ENCODE results near the gene RAF1. TPM values are rescaled to one million over a fixed set of nuclear protein-coding genes. Genes with fewer than 3 reads are reported as not detected.

RAF1 gene
- total and polyA plus RNA-seq, 9 of the 15 experiments (the other 6 are each of a cell fraction or from before 2014, with no cell fraction given), result 28.0 to 183 (median 85.6) TPM

- TF ChIP-seq MIER1 (IDR thresholded peaks at IDR 0.05; ENCODE audit: low read depth) (no peak), ZNF57 (CRISPR knock-in tag; IDR thresholded peaks at IDR 0.05) (no peak), PHF20 (IDR thresholded peaks at IDR 0.05; ENCODE audit: partially characterized antibody) (no peak), ZNF232 (CRISPR knock-in tag; IDR thresholded peaks at IDR 0.05) (no peak), KDM5B (IDR thresholded peaks at IDR 0.05; ENCODE audit: insufficient replicate concordance, low read depth, low read length) (peak; percentile 46), JUND (IDR thresholded peaks at IDR 0.05; ENCODE audit: borderline replicate concordance, low read depth, low read length) (no peak), JUND (tag; IDR thresholded peaks at IDR 0.05; ENCODE audit: borderline replicate concordance, low read depth, low read length) (no peak), NRF1 (conservative IDR thresholded peaks at IDR 0.05 in 1 of 2, IDR thresholded peaks at IDR 0.05 in 1 of 2) (peak; percentile 42 to 44; a peak in 3 of 4 replicates), DNMT1 (IDR thresholded peaks at IDR 0.05) (no peak), ZBTB7A (IDR thresholded peaks at IDR 0.05; ENCODE audit: borderline replicate concordance, control insufficient read depth, low read depth, low read length) (peak; percentile 61; the same call in 1 of the 2 replicates), ZBTB26 (CRISPR knock-in tag; IDR thresholded peaks at IDR 0.05) (no peak), FOXO4 (CRISPR knock-in tag; IDR thresholded peaks at IDR 0.05) (no peak), DDX20 (tag; IDR thresholded peaks at IDR 0.05; ENCODE audit: low read depth) (no peak), GABPA (tag; conservative IDR thresholded peaks at IDR 0.05; ENCODE audit: low read depth) (no peak), POLR2G (IDR thresholded peaks at IDR 0.05; ENCODE audit: low read depth, low read length) (peak; percentile 76), CXXC5 (CRISPR knock-in tag; IDR thresholded peaks at IDR 0.05) (peak; percentile 25; the same call in 1 of the 2 replicates), CREB3L1 (IDR thresholded peaks at IDR 0.05; ENCODE audit: borderline replicate concordance, low read depth) (no peak), NCOA2 (IDR thresholded peaks at IDR 0.05; ENCODE audit: partially characterized antibody in 2 of 2) (no peak), PHF8 (IDR thresholded peaks at IDR 0.05; ENCODE audit: borderline replicate concordance, low read length) (peak; percentile 41; the same call in 1 of the 2 replicates), GTF3C2 (IDR thresholded peaks at IDR 0.05; ENCODE audit: borderline replicate concordance, extremely low read depth, insufficient read length) (no peak)
Measured at GRCh38 chr3:12553921-12554391, 110.0 kb downstream of the RAF1 start (continued).

Data from K562 (cell line).